ENCODE measurements around the gene ALDOB. TPM values are rescaled to one million over a fixed set of nuclear protein-coding genes. Genes with fewer than 3 reads are reported as not detected.
A peak's percentile ranks its signal among the peaks of the same experiment; 100 is the strongest.

The ALDOB gene
- total and polyA plus RNA-seq, 2 of the 13 experiments (the other 11 are each of a cell fraction or from before 2014, with no cell fraction given): 0.29 to 0.97 TPM

DNA sequence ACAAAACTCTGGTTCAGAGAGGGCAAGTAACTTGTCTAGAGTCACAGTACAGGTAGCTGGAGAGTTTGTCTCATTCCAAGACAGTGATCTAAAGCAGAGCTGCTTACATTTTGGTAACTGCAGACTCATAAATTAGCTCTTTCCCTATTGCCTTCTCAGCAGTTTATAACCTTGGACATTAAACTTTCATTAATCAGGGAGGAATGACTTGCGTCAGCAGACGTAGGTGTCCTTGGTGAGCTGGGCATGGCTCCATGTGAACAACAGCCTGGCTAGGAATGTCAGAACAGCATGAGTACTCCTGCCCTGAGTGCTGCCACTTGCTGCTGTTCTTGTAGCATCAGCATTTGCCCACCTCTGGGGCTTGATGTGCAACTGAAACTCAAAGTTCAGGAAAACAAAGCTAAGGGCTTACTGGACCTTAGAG, 2.2 kb upstream of the ALDOB start (continued):
- TF ChIP-seq BCL3 (CRISPR knock-in tag; IDR thresholded peaks at IDR 0.05) (peak; percentile 55; the same call in 1 of the 2 replicates), DPF2 (CRISPR knock-in tag; IDR thresholded peaks at IDR 0.05; ENCODE audit: borderline replicate concordance, low read depth) (peak; percentile 53; the same call in 1 of the 2 replicates), ZNF598 (CRISPR knock-in tag; IDR thresholded peaks at IDR 0.05; ENCODE audit: borderline replicate concordance) (peak; percentile 37; the same call in 1 of the 2 replicates), HMG20A (CRISPR knock-in tag; IDR thresholded peaks at IDR 0.05; ENCODE audit: borderline replicate concordance) (peak; percentile 30; the same call in 1 of the 2 replicates), ZNF446 (CRISPR knock-in tag; IDR thresholded peaks at IDR 0.05) (no peak), MZF1 (CRISPR knock-in tag; IDR thresholded peaks at IDR 0.05; ENCODE audit: borderline replicate concordance) (no peak), ETV6 (CRISPR knock-in tag; conservative IDR thresholded peaks at IDR 0.05) (no peak), CEBPG (CRISPR knock-in tag; IDR thresholded peaks at IDR 0.05) (peak; percentile 4; the same call in 1 of the 2 replicates), ZNF607 (CRISPR knock-in tag; IDR thresholded peaks at IDR 0.05; ENCODE audit: borderline replicate concordance) (0 out of 2 replicates have a peak, but pooled peaks have one; percentile 45), SNAPC2 (CRISPR knock-in tag; IDR thresholded peaks at IDR 0.05) (no peak), BORCS8-MEF2B (CRISPR knock-in tag; IDR thresholded peaks at IDR 0.05) (no peak), KDM3A (CRISPR knock-in tag; IDR thresholded peaks at IDR 0.05; ENCODE audit: low read depth) (no peak), TMF1 (CRISPR knock-in tag; IDR thresholded peaks at IDR 0.05; ENCODE audit: low read depth) (no peak), ZNF788 (CRISPR knock-in tag; IDR thresholded peaks at IDR 0.05; ENCODE audit: borderline replicate concordance) (peak; percentile 58; the same call in 1 of the 2 replicates)
- TF ChIP-seq, protein P1, sequence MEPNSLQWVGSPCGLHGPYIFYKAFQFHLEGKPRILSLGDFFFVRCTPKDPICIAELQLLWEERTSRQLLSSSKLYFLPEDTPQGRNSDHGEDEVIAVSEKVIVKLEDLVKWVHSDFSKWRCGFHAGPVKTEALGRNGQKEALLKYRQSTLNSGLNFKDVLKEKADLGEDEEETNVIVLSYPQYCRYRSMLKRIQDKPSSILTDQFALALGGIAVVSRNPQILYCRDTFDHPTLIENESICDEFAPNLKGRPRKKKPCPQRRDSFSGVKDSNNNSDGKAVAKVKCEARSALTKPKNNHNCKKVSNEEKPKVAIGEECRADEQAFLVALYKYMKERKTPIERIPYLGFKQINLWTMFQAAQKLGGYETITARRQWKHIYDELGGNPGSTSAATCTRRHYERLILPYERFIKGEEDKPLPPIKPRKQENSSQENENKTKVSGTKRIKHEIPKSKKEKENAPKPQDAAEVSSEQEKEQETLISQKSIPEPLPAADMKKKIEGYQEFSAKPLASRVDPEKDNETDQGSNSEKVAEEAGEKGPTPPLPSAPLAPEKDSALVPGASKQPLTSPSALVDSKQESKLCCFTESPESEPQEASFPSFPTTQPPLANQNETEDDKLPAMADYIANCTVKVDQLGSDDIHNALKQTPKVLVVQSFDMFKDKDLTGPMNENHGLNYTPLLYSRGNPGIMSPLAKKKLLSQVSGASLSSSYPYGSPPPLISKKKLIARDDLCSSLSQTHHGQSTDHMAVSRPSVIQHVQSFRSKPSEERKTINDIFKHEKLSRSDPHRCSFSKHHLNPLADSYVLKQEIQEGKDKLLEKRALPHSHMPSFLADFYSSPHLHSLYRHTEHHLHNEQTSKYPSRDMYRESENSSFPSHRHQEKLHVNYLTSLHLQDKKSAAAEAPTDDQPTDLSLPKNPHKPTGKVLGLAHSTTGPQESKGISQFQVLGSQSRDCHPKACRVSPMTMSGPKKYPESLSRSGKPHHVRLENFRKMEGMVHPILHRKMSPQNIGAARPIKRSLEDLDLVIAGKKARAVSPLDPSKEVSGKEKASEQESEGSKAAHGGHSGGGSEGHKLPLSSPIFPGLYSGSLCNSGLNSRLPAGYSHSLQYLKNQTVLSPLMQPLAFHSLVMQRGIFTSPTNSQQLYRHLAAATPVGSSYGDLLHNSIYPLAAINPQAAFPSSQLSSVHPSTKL (CRISPR knock-in tag; IDR thresholded peaks at IDR 0.05): peak; percentile 56
- TF ChIP-seq, protein P2, sequence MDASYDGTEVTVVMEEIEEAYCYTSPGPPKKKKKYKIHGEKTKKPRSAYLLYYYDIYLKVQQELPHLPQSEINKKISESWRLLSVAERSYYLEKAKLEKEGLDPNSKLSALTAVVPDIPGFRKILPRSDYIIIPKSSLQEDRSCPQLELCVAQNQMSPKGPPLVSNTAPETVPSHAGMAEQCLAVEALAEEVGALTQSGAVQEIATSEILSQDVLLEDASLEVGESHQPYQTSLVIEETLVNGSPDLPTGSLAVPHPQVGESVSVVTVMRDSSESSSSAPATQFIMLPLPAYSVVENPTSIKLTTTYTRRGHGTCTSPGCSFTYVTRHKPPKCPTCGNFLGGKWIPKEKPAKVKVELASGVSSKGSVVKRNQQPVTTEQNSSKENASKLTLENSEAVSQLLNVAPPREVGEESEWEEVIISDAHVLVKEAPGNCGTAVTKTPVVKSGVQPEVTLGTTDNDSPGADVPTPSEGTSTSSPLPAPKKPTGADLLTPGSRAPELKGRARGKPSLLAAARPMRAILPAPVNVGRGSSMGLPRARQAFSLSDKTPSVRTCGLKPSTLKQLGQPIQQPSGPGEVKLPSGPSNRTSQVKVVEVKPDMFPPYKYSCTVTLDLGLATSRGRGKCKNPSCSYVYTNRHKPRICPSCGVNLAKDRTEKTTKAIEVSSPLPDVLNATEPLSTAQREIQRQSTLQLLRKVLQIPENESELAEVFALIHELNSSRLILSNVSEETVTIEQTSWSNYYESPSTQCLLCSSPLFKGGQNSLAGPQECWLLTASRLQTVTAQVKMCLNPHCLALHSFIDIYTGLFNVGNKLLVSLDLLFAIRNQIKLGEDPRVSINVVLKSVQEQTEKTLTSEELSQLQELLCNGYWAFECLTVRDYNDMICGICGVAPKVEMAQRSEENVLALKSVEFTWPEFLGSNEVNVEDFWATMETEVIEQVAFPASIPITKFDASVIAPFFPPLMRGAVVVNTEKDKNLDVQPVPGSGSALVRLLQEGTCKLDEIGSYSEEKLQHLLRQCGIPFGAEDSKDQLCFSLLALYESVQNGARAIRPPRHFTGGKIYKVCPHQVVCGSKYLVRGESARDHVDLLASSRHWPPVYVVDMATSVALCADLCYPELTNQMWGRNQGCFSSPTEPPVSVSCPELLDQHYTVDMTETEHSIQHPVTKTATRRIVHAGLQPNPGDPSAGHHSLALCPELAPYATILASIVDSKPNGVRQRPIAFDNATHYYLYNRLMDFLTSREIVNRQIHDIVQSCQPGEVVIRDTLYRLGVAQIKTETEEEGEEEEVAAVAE (CRISPR knock-in tag; IDR thresholded peaks at IDR 0.05; ENCODE audit: borderline replicate concordance): no peak
- TF ChIP-seq, protein P3, sequence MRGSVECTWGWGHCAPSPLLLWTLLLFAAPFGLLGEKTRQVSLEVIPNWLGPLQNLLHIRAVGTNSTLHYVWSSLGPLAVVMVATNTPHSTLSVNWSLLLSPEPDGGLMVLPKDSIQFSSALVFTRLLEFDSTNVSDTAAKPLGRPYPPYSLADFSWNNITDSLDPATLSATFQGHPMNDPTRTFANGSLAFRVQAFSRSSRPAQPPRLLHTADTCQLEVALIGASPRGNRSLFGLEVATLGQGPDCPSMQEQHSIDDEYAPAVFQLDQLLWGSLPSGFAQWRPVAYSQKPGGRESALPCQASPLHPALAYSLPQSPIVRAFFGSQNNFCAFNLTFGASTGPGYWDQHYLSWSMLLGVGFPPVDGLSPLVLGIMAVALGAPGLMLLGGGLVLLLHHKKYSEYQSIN (CRISPR knock-in tag; IDR thresholded peaks at IDR 0.05; ENCODE audit: borderline replicate concordance): no peak
